UCSD-AML1 (cell line): ENCODE measurements around the gene ZNF555.
"Not testable (repeated sequence)": the region's sequence is repeated elsewhere in the genome, so short reads cannot be mapped to it uniquely, and the experiment has no call there.

Source experiments
- DNase-seq: peaks from one replicate; lab custom pipeline; 2025; ENCODE audit not compliant: unreplicated experiment; lab: John Stamatoyannopoulos, UW

The ZNF555 gene

GRCh38 chr19:2840794-2841791 is at the start of gene ZNF555:
TSS of gene ZNF555 (plus strand) at chr19:2841475. CDS start at chr19:2841573, 98 bp downstream.
- DNase-seq = peak; percentile 98

GRCh38 chr19:2791876-2792275 is 49.4 kb upstream of the ZNF555 start:
- DNase-seq = no peak

DNA sequence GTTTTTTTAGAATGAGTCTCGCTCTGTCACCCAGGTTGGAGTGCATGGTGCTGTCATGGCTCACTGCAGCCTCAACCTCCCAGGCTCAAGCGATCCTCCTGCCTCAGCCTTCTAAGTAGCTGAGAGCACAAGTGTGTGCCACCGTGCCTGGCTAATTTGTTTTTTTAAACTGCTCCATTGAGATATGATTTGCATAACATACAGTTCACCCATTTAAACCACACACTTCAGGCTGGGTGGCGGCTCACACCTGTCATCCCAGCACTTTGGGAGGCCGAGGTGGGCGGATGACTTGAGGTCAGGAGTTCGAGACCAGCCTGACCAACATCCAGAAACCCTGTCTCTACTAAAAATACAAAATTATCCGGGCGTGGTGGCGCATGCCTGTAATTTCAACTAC is 48.6 kb upstream of the ZNF555 start:
- DNase-seq = not testable (repeated sequence)

DNA sequence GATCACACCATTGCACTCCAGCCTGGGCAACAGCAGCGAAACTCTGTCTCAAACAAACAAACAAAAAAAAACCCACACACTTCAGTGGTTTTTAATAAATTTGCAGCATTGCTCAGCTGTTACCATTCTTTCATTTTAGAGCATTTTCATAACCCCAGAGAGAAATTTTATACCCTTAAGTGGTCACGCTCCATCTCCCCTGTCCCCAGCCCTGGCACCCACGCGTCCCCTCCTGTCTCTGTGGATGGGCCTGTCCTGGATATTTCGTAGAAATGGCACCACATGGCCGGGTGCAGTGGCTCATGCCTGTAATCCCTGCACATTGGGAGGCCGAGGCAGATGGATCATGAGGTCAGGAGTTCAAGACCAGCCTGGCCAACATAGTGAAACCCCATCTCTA is 48.1 kb upstream of the ZNF555 start:
- DNase-seq = no peak

DNA sequence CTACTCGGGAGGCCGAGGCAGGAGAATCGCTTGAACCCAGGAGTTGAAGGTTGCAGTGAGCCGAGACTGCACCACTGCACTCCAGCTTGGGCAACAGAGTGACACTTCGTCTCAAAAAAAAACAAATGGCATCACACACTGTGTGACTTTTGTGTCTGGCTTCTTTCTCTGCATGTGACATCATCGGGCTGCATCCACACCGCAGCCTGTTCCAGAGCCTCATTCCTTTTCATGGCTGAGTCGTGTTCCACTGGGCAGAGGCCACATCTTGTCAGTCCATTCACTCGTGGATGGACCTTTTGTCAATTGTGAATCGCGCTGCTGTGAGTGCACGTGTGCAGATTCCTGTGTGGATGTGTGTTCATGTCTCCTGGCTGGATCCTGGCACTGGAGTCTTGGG is 47.7 kb upstream of the ZNF555 start:
- no peak for DNase-seq

DNA sequence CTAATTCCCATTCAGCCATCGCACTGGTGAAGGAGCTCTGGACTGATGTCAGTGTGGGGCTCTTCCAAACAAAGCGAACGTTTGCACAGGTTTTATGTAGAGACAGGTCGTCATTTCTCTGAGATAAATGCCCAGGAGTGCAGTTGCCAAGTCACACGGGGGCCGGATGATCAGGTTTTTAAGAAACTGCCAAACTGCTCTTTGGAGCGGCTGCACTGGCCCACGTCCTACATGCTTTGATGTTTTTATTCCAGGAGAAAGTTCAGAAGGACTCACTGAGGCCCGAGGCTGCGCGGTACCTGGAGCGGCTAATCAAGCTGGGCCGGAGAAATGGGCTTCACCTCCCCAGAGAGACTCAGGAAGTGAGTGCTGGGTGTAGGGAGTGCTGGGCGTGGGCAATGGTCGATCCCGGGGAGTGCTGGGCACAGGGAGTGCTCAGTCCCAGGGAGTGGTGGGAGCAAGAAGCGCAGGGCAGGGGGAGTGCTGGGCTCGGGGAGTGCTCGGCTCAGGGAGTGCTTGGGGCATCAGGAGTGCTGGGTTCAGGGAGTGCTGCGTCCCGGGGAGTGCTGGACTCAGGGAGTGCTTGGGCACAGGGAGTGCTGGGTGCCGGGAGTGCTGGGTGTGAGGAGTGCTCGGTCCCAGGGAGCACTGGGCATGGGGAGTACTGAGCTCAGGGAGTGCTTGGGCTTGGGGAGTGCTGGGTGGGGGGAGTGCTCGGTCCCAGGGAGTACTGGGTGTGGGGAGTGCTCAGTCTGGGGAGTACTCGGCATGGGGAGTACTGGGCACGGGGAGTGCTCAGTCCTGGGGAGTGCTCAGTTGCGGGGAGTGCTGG is 45.2 kb upstream of the ZNF555 start:
- DNase-seq = no peak

- DNase-seq = no peak
These were observed 44.5 kb upstream of the ZNF555 start for GRCh38 chr19:2796659-2797266.

GRCh38 chr19:2797280-2797679 is 44.0 kb upstream of the ZNF555 start:
- DNase-seq = no peak

DNA sequence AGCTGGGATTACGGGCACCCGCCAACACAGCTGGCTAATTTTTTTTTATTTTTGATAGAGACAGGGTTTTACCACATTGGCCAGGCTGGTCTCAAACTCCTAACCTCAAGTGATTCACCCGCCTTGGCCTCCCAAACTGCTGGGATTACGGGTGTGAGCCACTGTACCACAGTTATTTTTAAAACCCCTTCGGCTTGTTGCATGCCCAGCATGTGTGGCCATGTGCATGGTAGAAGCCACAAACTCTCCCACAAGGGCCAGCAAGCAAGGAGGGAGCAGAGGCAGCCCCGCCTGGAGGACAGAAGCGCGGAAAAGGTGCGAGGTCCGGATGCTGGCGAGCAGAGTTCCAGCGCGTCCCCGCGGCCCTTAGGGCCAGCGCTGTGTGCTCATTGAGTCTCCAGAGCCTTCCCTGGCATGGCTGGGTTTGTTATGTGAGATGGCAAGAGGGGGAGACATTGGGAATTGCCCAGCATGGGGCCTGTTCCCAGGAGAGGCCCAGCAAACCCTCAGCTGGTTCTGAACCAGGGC is 43.1 kb upstream of the ZNF555 start:
- no peak for DNase-seq

DNA sequence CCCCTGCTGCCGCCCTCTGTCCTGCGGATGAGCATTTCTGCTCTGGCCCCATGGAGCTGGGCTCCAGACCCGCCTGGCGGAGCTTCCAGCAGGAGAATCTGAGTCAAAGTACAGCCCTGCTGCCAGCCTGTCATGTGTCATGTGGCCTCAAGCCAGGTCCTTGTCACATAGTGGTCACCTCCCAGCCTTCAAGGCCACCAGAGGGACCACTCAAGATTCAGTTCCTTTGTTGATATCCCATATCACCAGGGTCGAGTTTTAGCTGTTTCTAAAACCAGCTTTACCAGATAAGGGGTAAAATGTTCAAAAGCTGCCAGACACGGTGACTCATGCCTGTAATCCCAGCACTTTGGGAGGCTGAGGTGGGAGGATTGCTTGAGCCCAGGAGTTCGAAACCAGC is 42.5 kb upstream of the ZNF555 start:
- no peak for DNase-seq

- no peak for DNase-seq
These were observed 41.8 kb upstream of the ZNF555 start for GRCh38 chr19:2799273-2800020.

- DNase-seq = no peak
These were observed 40.8 kb upstream of the ZNF555 start for GRCh38 chr19:2800506-2800905.

DNA sequence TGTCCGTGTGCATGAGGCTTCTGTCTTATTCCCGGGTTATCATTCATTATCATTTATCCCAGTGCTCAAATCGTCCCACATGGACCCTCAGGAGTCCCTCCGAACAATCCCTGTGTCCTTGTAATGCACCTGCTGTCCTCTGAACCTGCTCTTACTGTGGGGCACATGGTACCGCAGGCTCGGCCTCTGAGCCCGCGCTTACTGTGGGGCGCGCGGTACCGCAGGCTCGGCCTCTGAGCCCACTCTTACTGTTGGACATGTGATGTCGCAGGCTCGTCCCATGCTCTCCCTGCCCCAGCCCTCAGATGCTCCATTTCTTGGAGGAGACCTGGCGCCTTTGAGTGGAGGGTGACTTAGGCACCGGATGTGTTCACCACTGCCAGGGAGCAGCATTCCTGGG is 38.4 kb upstream of the ZNF555 start:
- no peak for DNase-seq

DNA sequence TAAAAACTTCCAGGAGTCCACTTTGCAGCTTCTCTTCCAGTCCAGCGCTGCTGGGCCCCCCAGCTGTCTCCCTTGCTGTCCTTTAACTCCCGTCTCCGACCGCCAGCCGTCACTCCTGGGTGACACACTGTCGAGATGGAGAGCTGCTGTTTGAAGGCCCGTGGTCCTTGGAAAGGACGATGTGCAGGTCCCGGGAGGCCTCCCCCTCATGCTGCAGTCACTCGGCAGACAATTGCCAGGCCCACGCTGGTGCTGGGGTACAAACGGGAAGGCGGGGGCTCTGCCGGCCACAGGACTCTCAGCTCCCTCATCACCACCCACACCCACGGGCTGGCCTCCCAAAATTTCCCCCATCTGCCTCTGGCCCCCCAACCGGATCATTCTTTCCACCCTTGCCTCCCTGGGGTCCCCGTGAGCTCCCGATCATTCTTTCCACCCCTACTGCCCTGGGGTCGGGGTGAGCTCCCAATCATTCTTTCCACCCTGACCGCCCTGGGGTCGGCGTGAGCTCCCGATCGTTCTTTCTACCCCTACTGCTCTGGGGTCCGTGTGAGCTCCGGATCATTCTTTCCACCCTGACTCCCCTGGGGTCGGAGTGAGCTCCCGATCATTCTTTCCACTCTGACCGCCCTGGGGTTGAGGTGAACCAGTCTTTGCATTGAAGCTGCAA is 37.7 kb upstream of the ZNF555 start:
- DNase-seq = no peak

- DNase-seq = no peak
These were observed 36.9 kb upstream of the ZNF555 start for GRCh38 chr19:2804156-2805004.

- DNase-seq = no peak
These were observed 35.9 kb upstream of the ZNF555 start for GRCh38 chr19:2805261-2805900.

GRCh38 chr19:2805991-2806649 is 35.2 kb upstream of the ZNF555 start:
- DNase-seq = no peak
